Naive B cell (primary cell): ENCODE results near the gene DOCK2. TPM values are rescaled to one million over a fixed set of nuclear protein-coding genes. Genes with fewer than 3 reads are reported as not detected.
"Not testable (repeated sequence)": the region's sequence is repeated elsewhere in the genome, so short reads cannot be mapped to it uniquely, and the experiment has no call there.

ENCODE experiments used
- ATAC-seq, 2 donors: fragments of 150-1000 bp; cut with Tn5 transposase; 2 replicates each; pipeline ENCODE4 v1.10.0; 2021; ENCODE audit warnings: low read depth in 2 of 2, mild to moderate bottlenecking in 2 of 2, moderate library complexity in 2 of 2
- DNase-seq: peaks from one replicate; pipeline ENCODE4 v3.0.0; 2022
- H3K27ac Mint-ChIP-seq, 6 donors: one replicate each; pipeline ENCODE4 v1.8.0; 2020 to 2022; ENCODE audit warnings: mild to moderate bottlenecking in 6 of 6, mixed read lengths in 6 of 6, moderate library complexity in 5 of 6, inconsistent platforms in 2 of 6
- H3K27me3 Mint-ChIP-seq, 3 donors: one replicate each; pipeline ENCODE4 v1.8.0; 2021 to 2022; ENCODE audit warnings: mixed read lengths in 3 of 3, mild to moderate bottlenecking in 1 of 3
- H3K36me3 Mint-ChIP-seq, 2 donors: one replicate each; pipeline ENCODE4 v1.8.0; 2020 to 2022; ENCODE audit warnings: mixed read lengths in 2 of 2, inconsistent platforms in 1 of 2, mild to moderate bottlenecking in 1 of 2
- H3K4me1 Mint-ChIP-seq, 3 donors: one replicate each; pipeline ENCODE4 v1.8.0; 2020 to 2022; ENCODE audit warnings: mixed read lengths in 3 of 3, inconsistent platforms in 1 of 3, mild to moderate bottlenecking in 1 of 3, moderate library complexity in 1 of 3
- H3K4me3 Mint-ChIP-seq, 8 donors: one replicate each; pipeline ENCODE4 v1.8.0; 2020 to 2022; ENCODE audit warnings: mild to moderate bottlenecking in 8 of 8, mixed read lengths in 8 of 8, moderate library complexity in 8 of 8, inconsistent platforms in 2 of 8
- H3K9me3 Mint-ChIP-seq, 7 donors: one replicate each; pipeline ENCODE4 v1.8.0; 2020 to 2022; ENCODE audit warnings: mixed read lengths in 7 of 7, mild to moderate bottlenecking in 5 of 7, inconsistent platforms in 2 of 7, moderate library complexity in 1 of 7
- polyA plus RNA-seq, 6 donors: library from polyadenylated mRNA; unstranded; fragments of 300-500 nt; fragmentation: Illumina TruSeq; gene quantifications; one replicate each; pipeline ENCODE4 v1.2.3, GENCODE V29; 2021; ENCODE audit warnings: low read depth in 6 of 6

The DOCK2 gene
- polyA plus RNA-seq, 6 donors from 2014 or later, result 62.1 to 165 (median 106) TPM

DNA sequence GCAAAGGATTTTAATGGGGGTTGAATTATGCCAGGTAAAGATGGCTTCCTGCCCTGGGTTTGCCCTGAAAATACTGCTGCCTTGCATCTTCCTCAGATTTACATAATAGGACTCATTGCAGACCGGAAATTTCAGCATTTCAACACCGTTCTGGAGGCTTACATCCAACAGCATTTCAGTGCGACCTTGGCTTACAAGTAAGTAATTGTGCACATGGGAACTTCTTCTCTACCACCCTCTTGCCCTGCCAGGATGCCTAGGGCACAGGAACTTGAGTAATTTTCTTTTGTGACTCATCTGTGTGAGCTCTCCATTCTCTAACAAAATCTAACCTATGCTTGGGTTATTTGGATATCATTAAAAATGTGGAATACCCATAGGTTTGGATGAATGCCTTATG lies 80.2 kb downstream of the DOCK2 start:
- H3K4me3 Mint-ChIP-seq, result no peak overlapping the region
- H3K4me1 Mint-ChIP-seq, result peaks cover 0 to 5% (median 3%) of the 10 kb centered on the region in 3 donors
- H3K9me3 Mint-ChIP-seq, result no peaks in the 10 kb centered on the region
- DNase-seq, result no peak
- H3K27me3 Mint-ChIP-seq, result no peaks in the 10 kb centered on the region
- no peak for ATAC-seq
- peaks cover 66 to 76% of the 10 kb centered on the region in 2 donors for H3K36me3 Mint-ChIP-seq
- H3K27ac Mint-ChIP-seq, result peak overlapping the region in 1 of 6 donors; percentile 51

DNA sequence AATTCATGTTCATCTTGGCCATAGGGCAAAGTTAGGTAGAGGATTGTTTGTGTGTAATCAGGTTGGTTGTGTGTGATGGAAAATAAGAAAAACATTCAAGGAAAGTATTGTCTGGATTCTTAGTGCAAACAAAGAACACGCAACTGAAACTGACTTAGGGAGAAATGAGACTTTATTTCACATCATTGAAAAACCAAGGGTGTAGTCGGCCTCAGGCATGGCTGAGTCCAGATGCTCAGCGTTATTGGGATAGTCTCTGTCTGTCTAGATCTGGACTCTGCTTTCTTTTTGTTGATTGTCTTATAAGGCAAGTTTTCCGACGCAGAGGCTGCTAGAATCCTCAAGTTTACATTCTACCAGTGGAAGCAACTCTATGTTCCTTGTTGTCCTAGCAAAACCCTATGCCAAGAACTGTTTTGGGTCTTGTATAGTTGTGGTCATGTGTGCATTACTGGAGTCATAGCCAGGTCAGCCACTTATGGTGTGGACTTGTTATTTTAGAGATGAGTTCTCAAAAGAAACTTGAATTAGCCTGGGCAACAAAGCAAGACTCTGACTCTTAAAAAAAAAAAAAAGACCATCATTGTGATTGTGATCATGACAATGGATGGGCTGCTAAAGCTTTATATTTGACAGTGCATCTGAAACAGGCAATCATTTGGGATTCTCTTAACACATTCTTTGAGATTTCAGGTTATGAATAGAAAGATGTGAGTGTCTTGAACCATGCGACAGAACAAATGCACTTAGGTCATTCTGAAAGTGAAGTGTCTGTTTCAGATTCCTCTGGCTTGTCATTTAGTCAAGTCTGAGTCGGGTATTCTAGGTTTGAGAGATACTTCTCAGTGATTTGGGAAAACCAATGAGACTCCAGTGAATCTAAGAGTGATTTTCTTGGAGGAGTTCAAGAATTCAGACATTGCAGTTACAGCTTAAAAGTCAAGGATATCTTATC lies 82.6 kb downstream of the DOCK2 start:
- no peak for ATAC-seq
- Mint-ChIP-seq H3K9me3 (no peaks in the 10 kb centered on the region), H3K27me3 (no peaks in the 10 kb centered on the region), H3K4me1 (peaks cover 0 to 13% (median 5%) of the 10 kb centered on the region in 3 donors), H3K27ac (no peak overlapping the region), H3K36me3 (peaks cover 65 to 81% of the 10 kb centered on the region in 2 donors), H3K4me3 (no peak overlapping the region)
- no peak for DNase-seq

DNA sequence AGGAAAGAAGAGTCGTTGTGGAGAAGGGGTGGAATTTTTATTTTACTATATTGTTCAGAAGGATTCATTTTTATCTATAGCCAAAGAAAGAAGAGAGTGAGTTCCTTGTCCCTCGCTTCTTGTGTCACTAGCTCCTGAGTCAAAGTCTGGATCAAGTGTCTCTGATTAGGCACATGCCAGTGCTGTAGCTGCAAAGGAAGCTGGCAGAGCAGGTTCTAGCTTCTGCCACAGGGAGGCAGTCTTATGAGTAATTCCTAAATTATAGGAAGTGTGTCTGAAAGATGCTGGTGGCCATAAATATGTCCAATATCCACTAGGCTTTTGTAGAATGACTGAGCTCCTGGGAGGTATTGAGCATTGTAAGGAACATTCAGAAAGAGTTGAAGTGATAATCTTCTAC lies 84.7 kb downstream of the DOCK2 start:
- peak overlapping the region in 1 of 6 donors; percentile 62 for H3K27ac Mint-ChIP-seq
- no peak overlapping the region for H3K4me3 Mint-ChIP-seq
- DNase-seq (no peak), ATAC-seq (no peak)
- peaks cover 0 to 13% (median 5%) of the 10 kb centered on the region in 3 donors for H3K4me1 Mint-ChIP-seq
- peaks cover 0 to 4% (median 2%) of the 10 kb centered on the region in 7 donors for H3K9me3 Mint-ChIP-seq
- peaks cover 61 to 72% of the 10 kb centered on the region in 2 donors for H3K36me3 Mint-ChIP-seq
- no peaks in the 10 kb centered on the region for H3K27me3 Mint-ChIP-seq

DNA sequence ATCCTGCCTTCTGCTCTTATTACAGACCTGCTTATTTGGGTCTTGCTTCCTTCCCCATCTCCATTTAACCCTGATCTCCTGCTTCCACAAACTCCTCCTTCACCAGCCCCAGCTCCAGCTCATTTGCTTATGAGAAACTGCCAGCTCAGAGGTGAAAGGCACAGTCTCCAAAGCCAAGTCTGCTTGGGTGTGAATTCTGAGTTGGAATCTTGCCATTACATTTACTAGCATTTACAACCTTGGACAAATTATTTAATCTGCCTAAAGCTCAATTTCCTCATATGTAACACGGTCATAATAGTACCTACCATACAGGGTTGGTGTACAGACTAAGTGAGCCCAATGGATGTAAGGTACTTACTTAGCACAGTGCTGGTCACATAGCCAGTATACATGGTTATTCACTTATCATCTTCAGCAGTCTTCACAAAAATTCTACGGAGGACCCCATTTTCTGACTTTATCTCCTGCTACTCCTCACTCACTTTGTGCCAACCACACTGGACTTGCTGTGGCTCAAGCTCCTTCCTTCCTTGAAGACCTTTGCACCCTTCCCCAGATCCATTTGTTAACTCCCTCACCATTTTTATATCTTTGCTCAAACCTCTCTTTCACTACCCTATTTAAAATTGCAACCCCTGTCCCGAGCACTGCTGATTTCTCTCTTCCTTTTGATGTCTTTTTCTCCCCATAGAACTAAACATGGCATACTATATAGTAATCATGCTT lies 86.2 kb downstream of the DOCK2 start:
- peaks cover 0 to 4% (median 2%) of the 10 kb centered on the region in 7 donors for H3K9me3 Mint-ChIP-seq
- no peaks in the 10 kb centered on the region for H3K27me3 Mint-ChIP-seq
- DNase-seq (no peak), ATAC-seq (no peak)
- H3K36me3 Mint-ChIP-seq, result peaks cover 54 to 72% of the 10 kb centered on the region in 2 donors
- H3K4me1 Mint-ChIP-seq, result peaks cover 0 to 13% (median 5%) of the 10 kb centered on the region in 3 donors
- peak overlapping the region in 5 of 6 donors; percentile 19 to 79 (median 60) for H3K27ac Mint-ChIP-seq
- peak overlapping the region in 1 of 8 donors; percentile 36 for H3K4me3 Mint-ChIP-seq

DNA sequence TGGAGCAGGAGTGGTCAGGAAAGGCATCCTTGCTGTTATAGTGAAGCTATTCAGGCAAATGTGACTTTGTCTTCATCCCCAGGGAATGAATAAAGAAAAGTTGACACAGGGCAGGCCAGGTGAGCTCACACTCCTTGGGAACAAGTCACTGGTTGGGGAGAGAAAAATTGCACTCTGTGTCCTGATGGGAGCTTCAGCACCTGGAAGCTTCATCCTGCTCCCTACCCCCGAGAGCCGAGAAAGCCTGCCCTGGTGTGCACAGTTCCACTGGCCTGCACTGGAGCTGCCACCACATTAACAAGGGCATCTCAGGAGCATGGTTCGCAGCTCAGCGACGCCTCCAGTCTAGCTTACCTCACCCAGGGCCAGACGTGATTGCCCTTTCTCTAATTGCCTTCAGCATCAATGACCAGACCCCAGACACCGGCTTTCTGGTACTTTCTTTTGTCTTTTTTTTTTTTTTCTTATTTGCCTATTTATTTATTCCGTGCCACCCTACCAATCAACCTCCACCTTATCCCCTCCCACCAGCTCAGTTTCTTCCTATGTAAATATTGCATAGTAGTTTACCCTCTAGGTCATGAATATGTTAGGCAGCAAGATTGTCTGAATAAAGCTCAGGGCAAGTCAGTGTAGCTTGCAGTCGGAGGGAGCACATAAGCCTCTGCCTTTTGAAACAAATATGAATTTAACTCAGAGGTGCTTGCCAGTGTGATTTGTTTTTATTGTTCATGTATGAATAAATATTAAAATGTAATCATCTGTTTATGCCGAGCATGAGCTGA lies 87.4 kb downstream of the DOCK2 start:
- H3K36me3 Mint-ChIP-seq, result peaks cover 53 to 62% of the 10 kb centered on the region in 2 donors

DNA sequence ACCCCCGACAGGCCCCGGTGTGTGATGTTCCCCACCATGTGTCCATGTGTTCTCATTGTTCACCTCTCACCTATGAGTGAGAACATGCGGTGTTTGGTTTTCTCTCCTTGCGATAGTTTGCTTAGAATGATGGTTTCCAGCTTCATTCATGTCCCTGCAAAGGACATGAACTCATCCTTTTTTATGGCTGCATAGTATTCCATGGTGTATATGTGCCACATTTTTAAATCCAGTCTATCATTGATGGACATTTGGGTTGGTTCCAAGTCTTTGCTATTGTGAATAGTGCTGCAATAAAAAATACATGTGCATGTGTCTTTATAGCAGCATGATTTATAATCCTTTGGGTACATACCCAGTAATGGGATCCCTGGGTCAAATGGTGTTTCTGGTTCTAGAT lies 88.6 kb downstream of the DOCK2 start:
- DNase-seq, H3K4me3 Mint-ChIP-seq, H3K27ac Mint-ChIP-seq, H3K9me3 Mint-ChIP-seq, H3K4me1 Mint-ChIP-seq, ATAC-seq, H3K27me3 Mint-ChIP-seq: not testable (repeated sequence)
- H3K36me3 Mint-ChIP-seq, result peaks cover 51 to 61% of the 10 kb centered on the region in 2 donors

More for the DNA sequence above, 87.4 kb downstream of the DOCK2 start:
- DNase-seq, result no peak
- Mint-ChIP-seq H3K4me3 (no peak overlapping the region), H3K27ac (no peak overlapping the region), H3K27me3 (no peaks in the 10 kb centered on the region), H3K9me3 (peaks cover 0 to 4% (median 2%) of the 10 kb centered on the region in 7 donors), H3K4me1 (peaks cover 0 to 8% (median 5%) of the 10 kb centered on the region in 3 donors)
- no peak for ATAC-seq

DNA sequence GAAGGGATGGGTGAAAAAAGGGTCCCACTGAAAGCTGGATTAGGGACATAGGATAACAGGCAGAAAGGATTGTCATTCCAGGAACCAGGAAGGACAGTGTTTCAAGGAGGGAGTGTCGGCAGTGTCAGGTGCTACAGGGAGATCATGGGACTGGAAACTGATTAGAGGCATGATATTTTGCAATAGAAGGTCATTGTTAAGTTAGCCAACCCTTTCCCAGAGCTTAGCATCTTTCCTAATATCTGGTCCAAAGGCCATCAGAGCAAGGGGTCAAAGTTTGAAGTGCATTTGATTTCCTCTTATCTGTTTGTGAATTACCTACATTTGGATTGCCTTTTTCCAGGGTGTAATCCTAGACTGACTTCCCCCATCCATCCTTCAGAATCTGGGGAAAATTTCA lies 91.3 kb downstream of the DOCK2 start:
- Mint-ChIP-seq H3K36me3 (peaks cover 55 to 63% of the 10 kb centered on the region in 2 donors), H3K27ac (no peak overlapping the region), H3K4me1 (peaks cover 10 to 12% (median 11%) of the 10 kb centered on the region in 3 donors), H3K27me3 (no peaks in the 10 kb centered on the region), H3K4me3 (no peak overlapping the region), H3K9me3 (peaks cover 0 to 7% (median 2%) of the 10 kb centered on the region in 7 donors)
- DNase-seq (no peak), ATAC-seq (no peak)

DNA sequence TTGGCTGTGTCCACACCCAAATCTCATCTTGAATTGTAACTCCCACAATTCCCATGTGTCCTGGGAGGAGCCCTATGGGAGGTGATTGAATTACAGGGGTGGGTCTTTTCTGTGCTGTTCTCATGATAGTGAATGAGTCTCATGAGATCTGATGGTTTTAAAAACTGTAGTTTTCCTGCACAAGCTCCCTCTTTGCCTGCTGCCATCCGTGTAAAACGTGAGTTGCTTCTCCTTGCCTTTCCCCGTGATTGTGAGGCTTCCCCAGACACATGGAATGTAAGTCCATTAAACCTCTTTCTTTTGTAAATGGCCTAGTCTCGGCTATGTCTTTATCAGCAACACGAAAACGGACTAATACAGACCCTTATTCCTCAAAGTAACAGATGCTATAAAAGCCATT lies 94.1 kb downstream of the DOCK2 start:
- peaks cover 0 to 4% (median 2%) of the 10 kb centered on the region in 7 donors for H3K9me3 Mint-ChIP-seq
- H3K27ac Mint-ChIP-seq, result no peak overlapping the region
- H3K27me3 Mint-ChIP-seq, result no peaks in the 10 kb centered on the region
- DNase-seq (no peak), ATAC-seq (no peak)
- H3K4me1 Mint-ChIP-seq, result peaks cover 13 to 19% (median 15%) of the 10 kb centered on the region in 3 donors
- peak overlapping the region in 1 of 8 donors; percentile 40 for H3K4me3 Mint-ChIP-seq
- peaks cover 59 to 70% of the 10 kb centered on the region in 2 donors for H3K36me3 Mint-ChIP-seq

DNA sequence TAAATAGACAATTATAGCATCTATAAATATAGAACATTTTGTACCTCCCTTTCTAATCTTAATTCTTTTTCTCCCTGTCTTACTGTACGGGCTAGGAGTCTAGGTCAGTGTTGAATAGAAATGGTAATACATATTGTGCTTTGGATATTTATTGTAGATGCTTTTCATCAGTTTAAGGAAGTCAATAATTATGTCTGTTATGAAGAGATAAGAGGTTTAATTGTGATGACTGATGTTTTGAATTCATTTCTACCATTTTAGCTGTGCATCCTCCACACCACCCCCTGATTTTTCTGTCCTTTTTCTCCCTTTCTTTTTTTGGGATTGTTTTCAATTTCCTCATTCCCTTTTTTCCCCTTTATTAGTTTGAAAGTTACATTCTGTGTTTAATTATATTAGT lies 95.8 kb downstream of the DOCK2 start:
- ATAC-seq, result no peak
- peak overlapping the region in 3 of 6 donors; percentile 0 to 41 (median 3) for H3K27ac Mint-ChIP-seq
- peaks cover 62 to 73% of the 10 kb centered on the region in 2 donors for H3K36me3 Mint-ChIP-seq
- DNase-seq, result no peak
- H3K9me3 Mint-ChIP-seq, result peaks cover 0 to 4% (median 2%) of the 10 kb centered on the region in 7 donors
- H3K4me3 Mint-ChIP-seq, result no peak overlapping the region
- peaks cover 13 to 19% (median 19%) of the 10 kb centered on the region in 3 donors for H3K4me1 Mint-ChIP-seq
- no peaks in the 10 kb centered on the region for H3K27me3 Mint-ChIP-seq

DNA sequence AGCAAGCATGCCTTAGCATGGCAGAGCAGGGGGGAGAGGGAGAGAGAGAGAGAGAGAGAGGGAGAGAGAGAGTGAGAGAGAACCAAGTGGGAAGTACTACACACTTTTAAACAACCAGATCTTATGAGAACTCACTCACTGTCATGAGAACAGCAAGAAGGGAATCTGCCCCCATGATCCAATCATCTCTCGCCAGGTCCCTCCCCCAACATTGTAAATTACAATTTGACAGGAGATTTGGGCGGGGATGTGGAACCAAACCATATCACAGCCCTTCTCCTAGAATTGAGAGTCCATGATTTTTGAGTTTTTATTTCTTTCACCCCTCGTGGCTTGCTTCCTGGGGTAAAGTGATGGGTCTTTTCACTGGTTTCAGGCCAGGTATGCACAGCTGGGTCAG lies 98.8 kb downstream of the DOCK2 start:
- Mint-ChIP-seq H3K4me1 (peaks cover 13 to 19% (median 19%) of the 10 kb centered on the region in 3 donors), H3K27me3 (no peaks in the 10 kb centered on the region), H3K9me3 (peaks cover 0 to 4% (median 2%) of the 10 kb centered on the region in 7 donors), H3K27ac (peak overlapping the region in 1 of 6 donors; percentile 38), H3K4me3 (no peak overlapping the region), H3K36me3 (peaks cover 60 to 72% of the 10 kb centered on the region in 2 donors)
- DNase-seq (no peak), ATAC-seq (no peak)

DNA sequence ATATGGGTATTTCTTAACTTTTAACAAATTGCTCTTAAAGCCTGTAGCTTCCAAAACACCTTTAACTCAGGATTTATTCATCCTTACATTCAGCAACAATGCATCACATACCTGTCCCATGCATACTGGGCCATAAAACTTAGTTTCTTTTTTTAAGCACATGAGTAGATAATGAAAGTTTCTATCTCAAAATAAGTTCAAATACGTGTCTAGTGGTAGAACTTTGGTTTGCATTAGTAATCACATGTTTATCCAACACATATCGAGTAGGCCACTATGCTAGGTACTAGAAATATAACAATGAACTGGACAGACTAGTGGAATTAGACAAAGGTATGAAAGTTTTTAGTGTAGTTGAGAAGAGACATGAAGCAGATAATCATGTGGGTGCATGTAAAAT lies 99.6 kb downstream of the DOCK2 start:
- no peak for ATAC-seq
- Mint-ChIP-seq H3K9me3 (peaks cover 0 to 4% (median 2%) of the 10 kb centered on the region in 7 donors), H3K4me3 (no peak overlapping the region), H3K36me3 (peaks cover 57 to 72% of the 10 kb centered on the region in 2 donors), H3K4me1 (peaks cover 13 to 19% (median 19%) of the 10 kb centered on the region in 3 donors), H3K27ac (peak overlapping the region in 2 of 6 donors; percentile 3 to 51), H3K27me3 (no peaks in the 10 kb centered on the region)
- DNase-seq, result no peak

DNA sequence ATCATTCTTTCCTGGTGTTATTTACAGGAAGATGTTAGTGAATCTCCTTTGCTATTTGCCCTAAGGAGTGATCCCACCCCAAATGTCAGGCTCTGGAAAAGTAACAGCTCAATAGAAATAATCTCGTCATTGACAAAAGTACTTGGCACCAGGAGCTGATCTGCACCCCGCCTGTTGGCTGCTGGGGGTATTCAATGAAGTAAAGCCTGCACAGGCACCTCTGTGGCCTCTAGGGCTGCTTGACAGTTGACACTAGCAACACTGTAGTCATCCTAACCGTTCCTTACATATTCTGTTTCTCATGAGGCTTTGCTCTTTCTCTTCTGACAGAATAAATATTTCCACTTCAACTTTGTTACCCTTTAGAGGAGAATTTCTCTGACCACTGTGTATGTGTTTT lies 103.4 kb downstream of the DOCK2 start:
- ATAC-seq (no peak), DNase-seq (no peak)
- Mint-ChIP-seq H3K4me3 (no peak overlapping the region), H3K27me3 (no peaks in the 10 kb centered on the region), H3K9me3 (no peaks in the 10 kb centered on the region), H3K27ac (peak overlapping the region in 1 of 6 donors; percentile 88), H3K4me1 (peaks cover 2 to 16% (median 12%) of the 10 kb centered on the region in 3 donors), H3K36me3 (peaks cover 36 to 63% of the 10 kb centered on the region in 2 donors)
